Hematopoietic multipotent progenitor cell treated with erythropoietin and hydrocortisone succinate and interleukin-3 and kit ligand, for 4 days (in vitro differentiated cells): ENCODE results near the gene MEF2B.

Experiments
- DNase-seq: peaks from one replicate; pipeline ENCODE4 v3.0.0-alpha.2; 2015

The MEF2B gene

DNA sequence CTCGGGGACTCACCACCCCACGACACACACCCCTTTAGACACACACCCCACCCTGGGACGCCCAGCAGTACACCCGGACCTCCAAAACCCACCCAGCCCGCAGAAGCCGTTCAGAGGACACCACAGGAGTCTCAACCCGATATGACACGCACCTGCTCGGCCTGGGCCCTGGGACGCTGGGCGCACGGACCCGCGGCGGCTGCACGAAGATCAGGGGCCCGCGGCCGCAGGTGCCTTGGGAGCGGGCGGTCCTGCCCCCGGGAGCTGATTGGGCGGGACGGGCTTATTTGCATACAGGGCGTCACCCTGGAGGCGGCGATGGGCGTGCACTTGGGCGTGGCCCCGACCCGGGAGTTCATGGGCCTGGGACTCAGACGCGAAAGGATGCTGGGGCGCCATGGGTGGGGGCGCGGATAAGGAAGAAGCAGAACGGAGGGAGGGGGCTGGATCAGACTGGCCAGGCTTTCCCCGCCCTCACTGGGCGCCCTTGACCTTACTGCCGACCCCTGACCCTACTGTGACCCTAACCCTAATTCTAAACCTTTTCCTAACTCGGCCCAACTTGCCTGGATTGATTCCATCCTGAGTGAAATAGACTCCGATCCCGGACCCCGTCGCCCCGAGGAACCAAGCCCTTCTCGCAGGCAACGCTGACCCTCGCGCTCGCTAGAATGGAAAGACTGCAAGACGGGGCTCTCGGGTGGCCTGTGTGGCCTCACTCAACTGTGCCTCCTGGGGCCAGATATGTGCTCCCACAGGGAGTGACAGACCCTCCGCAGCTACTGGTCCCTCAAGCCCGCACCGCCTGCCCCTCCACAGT is at the start of gene MEF2B:
MEF2B (minus strand) TSS at position 211 of the 820 bp plus-strand sequence. CDS start 19,528 bp downstream, outside the sequence.
- peak; percentile 94 for DNase-seq

DNA sequence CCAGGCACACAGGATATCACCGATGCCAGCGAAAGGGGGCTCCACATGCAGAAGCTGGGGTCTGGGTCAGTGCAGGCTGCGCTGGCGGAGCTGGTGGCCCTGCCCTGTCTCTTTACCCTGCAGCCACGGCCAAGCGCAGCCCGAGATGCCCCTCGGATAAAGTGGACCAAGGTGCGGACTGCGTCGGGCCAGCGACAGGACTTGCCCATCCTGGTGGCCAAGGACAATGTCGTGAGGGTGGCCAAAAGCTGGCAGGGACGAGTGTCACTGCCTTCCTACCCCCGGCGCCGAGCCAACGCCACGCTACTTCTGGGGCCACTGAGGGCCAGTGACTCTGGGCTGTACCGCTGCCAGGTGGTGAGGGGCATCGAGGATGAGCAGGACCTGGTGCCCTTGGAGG is 48.8 kb upstream of the MEF2B start:
- no peak for DNase-seq

DNA sequence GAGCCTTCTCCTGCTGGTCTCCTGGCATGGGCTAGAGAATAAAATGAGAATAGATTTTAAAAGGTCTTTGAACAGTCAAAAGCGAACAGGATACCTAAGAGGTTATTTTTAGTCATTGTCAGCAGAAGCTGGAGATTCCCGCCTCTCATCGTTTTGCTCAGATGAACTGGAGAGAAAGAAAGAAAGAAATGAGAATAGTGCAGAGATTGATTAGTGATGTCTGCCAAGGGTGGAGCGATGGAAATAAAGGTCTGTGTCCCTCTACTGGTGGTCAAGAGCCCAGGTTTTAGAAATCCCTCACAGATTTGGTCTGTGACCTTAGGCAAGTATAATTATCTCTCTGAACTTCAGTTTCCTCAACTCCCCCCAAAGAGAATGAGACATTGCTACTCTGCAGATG is 47.0 kb upstream of the MEF2B start:
- DNase-seq = peak; percentile 60

DNA sequence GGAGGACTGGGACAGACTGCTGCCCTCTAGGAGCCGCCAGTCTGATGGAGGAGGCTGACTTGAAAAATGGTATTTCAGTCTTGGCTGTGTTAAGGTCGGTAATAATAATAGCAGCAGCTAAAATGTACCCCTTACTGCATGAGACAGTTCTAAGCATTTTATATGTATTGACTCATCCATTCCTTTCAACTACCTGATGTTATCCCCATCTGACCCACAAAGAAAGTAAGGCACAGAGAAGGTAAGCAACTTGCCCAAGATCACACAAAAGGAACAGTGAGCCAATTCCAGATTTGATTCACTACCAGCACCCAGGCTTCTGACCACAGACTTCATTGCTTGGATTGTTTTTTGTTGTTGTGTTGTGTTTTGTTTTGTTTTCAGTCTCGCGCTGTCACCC is 45.7 kb upstream of the MEF2B start:
- DNase-seq = no peak

DNA sequence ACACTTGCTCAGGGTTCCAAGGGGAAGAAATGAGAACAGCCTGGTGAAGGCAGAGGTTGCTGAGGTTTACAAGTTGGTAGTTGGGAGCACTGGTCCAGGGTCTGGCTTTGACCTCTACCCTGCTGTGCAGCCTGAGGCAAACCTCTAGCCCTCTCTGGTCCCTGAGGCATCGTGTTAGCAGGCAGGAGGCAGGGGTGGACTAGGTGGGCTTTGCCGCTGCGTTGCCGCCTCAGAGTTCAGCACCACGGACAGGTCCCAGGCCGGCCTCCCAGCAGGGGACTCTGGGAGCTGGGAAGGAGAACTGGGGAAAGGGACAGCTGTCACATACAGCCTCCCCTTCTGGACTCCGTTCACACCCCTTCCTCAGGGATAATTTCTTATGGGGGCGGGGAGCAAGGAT is 44.8 kb upstream of the MEF2B start:
- DNase-seq = peak; percentile 80

DNA sequence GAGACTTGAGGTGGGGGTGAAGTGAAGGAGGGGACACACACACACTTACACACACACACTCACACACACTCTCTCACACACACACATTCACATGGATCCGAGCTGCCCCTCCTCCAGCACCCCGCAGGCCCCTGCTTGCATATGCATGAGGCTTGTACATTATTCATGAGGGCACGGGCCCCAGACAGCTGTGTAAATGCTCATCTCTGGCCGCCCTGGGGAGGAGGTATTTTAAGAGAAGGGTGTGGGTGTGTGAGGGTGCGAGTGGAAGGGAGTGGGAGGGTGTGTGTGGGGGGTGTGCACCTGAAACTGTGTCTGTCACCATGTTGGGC is 44.1 kb upstream of the MEF2B start:
- no peak for DNase-seq

DNA sequence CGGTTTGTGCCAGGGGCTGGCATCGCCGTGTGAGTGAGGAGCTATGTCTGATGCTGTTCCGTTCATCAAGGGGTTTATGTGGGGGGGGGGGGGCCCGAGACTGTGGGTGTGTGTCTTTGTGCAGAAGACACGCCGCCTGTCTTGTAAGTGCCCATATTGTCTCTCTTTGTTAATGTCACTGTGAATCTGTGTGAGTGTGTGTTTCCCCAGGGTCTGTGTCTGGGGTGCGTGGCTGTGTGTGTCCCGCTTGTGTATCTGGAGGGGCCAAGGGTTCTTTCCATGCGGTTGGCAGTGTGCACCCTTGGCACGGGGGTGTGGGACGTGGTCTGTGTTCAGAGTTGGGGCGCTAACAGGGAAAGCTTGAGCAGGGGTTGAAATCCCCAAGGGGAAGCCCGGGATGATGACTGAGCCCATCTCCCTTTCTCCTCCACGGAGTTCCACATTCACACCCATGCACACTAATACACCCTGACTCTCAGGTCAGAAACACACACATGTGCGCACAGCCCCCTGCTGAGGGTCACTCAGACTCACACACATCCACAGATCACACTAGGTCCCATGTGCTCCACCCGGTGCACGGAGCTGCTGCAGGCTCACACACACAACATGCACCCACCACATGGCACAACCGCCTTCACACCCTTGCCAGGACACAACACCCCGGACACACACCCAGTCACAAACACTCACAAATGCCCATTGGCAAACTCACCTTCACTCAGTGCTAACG is 43.5 kb upstream of the MEF2B start:
- no peak for DNase-seq

DNA sequence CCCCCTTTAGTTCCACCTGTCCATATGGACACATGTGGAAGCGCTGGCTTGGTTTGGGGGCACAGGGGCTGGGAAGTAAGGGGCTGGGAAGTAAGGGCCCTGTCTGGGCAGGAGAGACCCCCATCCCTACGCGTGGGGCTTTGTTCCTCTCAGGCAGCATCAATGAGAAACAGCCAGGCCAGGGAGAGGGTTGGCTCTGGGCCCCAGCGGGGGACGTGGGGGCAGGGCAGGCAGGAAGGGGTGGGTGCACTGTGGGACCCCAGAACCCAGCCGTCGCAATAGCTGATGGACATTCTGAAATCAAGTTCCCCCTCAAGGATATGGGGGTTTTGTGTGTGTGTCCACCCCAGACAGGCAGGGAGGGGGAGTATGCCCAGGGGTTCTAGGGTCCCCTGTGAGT is 42.9 kb upstream of the MEF2B start:
- no peak for DNase-seq

DNA sequence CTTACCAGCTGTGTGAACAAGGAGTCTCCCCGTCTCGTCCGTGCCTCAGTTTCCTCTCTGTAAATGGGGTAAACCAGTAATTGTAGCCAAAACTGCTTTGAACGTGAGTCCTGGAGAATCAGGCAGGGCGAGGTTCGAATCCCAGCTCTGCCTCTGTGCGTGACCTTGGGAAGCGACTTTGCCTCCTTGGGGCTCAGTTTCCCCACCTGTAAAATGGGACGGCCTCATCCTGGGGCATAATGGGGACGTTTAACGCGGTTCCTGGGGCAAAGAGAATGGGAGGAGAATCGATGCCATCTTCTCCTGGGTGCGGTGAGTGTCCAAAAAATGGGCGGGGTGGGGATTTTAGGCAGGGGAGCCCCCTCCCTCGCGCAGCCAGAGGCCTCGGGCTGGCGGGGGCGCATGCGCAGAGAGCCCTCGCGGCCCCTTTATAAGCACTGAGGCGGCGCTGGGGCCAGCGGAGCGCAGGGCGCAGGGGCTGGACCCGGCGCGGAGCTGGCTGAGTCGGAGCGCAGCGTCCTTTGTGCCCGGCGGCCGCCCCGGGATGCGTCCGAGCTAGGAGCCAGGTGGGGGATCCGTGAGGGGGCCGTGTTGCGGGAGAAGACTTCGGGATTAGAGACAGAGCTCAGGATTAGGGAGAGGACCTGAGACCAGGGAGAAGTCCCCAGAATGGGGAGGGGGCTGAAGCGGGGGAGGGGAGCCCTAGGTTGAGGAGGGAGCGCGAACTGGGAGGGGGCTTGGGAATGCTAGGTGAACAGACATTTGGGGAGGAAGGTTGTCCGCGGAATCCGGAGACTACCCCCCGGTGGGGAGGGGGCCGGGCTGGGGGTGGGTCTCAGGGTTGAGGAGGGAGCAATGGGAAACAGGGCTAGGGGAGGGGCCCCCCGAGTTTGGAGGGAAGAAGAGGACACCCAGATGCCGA is 41.7 kb upstream of the MEF2B start, which contains the start of gene NCAN:
NCAN (plus strand) TSS at position 460 of the 922 bp plus-strand sequence. CDS start 4,996 bp downstream, outside the sequence.
- DNase-seq = no peak

DNA sequence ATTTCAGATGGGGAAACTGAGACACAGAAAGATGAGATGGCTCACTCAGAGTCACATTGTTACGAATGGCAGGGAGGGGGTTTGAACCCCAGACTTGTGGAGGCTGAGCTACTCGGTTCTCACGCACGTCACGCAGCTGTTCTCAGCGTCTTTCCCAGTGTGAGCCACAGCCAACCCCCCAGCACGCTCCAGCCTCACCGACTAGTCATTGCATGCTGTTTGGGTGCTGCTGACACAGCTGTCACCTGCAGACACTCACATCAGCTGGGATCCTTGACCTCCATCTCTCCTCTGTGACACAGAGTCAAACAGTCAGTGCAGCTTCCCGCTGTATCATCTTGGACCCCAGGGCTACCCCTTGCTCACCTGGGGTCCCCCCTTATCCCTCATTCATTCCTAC is 39.3 kb upstream of the MEF2B start:
- DNase-seq = no peak

DNA sequence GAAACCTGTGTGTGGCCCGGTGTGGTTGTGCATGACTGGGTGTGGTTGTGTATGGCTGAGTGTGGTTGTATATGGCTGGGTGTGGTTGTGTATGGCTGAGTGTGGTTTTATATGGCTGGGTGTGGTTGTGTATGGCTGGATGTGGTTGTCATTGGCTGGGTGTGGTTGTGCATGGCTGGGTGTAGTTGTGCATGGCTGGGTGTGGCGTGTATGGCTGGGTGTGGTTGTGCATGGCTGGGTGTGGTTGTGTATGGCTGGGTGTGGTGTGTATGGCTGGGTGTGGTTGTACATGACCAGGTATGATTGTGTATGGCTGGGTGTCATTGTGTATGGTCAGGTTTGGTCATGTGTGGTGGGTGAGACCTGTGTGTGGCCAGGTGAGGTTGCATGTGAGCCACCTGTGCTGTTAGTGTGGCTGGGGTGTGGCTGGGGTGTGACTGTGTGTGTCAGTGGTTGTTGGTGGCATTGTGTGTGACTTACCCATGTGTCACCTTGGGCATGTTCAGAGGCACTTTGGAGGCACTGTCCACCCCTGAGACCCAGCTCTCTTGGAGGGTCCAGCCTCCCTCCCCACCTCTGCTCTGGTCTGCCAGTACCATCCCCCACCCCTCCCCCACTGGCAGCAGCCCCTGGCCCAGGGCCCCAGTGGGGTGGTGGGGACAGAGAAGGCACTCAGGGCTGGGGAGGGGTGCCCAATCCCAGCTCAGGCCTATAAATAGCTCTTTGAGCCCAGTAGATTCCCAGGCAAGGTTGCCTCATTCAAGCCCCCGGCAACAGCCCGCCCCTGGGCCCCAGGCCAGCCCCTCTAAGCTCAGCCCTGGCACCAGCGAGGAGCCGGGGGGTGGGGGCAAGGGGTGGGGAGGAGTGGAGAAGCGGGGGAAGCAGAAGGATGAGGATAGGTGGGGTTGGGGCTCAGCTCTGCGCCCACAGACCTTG is 37.8 kb upstream of the MEF2B start:
- peak; percentile 78 for DNase-seq

DNA sequence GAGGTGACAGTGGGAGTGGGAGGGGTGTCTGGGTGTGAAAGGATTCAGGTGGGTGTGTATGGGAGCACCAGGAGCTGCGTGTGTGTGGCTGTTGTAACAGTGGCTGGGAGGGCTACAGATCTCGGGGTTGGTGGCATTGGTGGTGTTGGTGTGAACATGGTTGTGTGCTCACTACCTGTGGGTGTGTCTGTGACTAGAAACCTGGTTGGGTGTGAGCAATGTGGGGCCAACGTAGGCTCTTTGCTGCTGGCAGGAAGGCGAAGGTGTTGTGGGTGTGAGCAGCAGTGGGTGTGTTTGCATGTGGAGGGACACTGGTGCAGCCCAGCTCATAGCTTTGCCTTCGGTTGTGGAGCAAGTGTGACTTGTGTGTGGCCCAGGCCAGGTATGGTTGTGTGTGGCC is 36.9 kb upstream of the MEF2B start:
- no peak for DNase-seq

DNA sequence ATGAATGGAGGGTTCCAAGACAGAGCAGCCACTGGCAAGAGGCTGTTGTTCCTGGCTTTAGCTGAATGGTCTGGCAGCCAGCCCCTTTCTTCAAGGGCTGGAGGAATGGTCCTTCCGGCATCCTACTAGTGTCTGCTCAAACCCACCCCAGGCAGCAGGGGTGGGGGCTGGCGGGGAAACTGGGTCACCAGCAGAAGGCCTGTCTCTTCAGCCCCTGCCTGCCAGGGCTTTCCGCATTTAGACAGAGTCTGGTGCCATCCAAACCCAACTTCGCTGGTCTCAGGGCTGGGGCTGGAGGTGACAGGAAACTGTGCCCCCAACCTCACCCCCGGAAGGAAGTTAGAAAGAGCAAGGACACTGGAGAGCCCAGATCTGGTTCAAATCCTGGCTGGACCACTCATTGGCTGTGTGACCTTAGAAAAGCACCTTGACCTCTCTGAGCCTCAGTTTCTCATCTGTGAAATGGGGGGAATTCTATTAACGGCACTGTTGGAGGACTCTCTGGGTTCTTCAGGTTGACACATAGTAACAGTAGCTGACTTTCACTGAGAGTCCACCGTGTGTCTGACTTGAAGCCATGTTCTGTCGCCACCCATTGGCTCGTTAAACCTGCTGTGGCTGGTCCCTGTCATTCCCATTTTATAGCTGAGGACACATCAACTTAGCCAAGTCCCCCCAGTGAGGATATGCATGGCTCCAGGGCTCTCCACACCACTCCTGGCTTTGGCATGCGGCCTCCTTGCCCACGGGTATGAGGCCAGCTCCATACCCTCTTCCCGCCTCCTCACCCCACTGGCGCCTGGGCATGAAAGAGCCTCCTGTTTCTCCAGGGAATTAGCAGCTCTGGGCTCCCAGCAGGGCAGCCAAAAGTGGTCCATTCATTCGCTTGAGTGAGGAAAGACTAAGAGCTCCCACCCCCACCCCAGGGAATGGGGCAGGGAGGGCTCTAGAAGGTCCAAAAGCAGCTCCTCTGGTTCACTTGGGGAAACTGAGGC is 35.6 kb upstream of the MEF2B start:
- DNase-seq = no peak

DNA sequence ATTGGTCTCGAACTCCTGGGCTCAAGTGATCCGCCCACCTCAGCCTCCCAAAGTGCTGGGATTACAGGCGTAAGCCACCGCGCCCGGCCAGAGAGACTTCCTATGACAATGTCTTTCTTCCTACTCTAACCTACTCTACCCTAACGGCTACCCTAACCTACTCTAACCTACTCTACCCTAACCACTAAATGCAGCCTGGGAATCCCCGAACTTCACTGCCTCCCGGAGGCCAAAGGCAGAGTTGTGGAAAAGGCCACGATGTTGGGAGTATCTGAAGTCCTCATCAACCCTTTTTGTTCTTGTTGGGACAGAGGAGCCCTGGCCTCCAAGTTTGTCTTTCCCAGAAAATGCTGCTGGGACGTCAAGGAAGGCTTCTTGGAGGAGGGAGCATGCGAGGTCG is 34.1 kb upstream of the MEF2B start:
- DNase-seq = no peak

DNA sequence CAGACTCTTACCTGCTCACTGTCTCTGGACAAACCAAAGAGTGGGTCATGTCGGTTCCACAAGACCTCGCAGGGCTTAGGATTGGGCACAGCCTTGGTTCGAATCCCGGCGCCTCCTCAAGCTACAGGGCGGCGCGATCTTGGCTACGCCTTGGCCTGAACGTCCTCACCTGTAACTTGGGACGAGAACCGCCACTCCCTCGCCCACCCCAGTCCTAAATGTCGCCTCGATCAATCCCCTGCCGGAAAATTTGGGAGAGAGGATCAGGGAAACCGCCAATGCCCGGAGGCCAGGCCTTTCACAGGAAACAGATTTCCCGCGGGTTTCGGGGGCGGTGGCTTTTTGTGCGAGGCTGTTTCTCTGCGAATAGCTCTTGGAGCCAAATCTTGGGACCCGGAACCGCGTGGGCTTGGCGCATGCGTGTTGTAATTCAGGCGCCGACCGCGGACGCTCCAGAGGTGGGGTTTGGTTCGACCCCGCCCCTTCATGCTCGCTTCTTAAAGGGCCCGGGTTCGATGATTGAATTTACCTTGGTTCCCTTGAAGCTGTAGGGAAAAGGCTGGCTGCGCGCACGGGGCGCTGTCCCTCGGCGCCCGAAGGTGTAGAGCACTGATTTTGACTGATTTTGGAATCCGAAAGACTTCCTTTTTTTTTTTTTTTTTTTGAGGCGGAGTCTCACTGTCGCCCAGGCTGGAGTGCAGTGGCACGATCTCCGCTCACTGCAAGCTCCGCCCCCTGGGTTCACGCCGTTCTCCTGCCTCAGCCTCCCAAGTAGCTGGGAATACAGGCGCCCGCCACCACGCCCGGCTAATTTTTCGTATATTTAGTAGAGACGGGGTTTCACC is 33.2 kb upstream of the MEF2B start, which contains the start of gene NR2C2AP:
NR2C2AP (minus strand) TSS at position 403 of the 845 bp plus-strand sequence; CDS start at position 49, 354 bp downstream.
- peak; percentile 98 for DNase-seq

DNA sequence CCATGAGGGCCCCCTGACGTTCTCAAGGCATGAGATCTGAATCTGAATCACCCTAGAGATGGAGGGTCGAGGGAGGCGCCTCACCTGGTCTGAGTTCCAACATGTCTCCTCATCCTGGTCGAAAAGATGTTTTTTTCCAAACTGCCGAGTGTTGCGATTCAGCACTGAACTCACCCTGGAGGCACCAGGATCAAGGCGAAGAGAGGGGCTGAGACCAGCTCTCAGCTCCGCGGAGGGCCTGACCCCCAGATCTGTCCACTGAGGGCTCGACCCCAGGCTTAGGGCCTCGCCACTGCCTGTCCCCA is 32.6 kb upstream of the MEF2B start:
- no peak for DNase-seq

DNA sequence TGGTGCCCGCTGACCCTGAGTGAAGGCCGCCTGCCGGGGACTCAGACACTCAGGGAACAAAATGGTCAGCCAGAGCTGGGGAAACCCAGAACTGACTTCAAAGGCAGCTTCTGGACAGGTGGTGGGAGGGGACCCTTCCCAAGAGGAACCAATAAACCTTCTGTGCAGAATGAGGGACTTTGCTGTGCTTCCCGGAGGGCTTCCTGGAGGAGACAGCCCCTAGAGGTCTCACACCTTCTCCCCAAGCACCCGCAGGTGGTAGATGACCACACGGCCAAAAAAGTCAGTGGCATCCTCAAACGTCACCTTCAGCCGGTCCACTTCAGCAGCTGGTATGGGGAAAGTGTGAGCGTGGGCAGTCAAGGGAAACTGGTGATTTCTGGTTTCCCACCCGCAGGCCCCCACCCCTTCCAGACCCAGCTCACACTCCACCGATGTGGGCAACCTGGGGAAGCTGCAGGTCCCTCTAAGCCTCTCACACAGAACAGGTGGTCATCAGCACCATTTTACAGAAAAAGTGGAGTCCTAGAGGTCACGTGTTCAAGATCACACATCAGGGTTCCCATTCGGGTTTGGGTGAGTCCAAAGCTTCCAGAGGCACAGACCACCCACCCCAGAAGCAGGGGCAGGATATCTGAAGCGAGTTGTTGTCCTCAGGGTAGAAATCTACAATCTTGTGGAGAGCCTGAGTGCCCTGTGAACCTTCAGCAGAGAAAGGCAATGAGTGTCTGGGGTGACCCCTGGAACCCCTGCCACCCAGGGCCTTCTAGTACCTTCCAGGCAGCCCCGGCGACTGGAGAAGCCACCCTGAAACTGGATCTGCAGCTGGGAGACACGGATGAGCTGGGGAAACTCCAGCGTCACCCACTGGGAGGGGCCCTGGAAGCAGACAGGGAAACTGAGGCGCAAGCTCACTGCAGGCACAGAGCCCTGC is 31.9 kb upstream of the MEF2B start:
- DNase-seq = no peak

DNA sequence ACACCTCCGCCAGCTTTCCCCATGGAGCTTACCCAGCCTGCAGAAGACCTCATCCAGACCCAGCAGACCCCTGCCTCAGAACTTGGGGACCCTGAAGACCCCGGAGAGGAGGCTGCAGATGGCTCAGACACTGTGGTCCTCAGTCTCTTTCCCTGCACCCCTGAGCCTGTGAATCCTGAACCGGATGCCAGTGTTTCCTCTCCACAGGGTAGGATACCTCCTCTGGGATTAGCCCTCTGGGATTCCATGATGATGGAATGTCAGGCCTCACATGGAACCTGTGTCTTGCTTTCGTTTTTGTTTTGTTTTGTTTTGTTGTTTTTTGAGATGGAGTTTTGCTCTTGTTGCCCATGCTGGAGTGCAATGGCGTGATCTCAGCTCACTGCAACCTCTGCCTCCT is 23.9 kb upstream of the MEF2B start:
- DNase-seq = no peak
